GM21786 (cell line): ENCODE data around the gene C19orf67.
"Not testable (repeated sequence)": the region's sequence is repeated elsewhere in the genome, so short reads cannot be mapped to it uniquely, and the experiment has no call there.

Experiments
- ATAC-seq: cut with Tn5 transposase; IDR thresholded peaks from one replicate; pipeline ENCODE4 v1.9.1; 2021; ENCODE audit not compliant: unreplicated experiment

Gene C19orf67

DNA sequence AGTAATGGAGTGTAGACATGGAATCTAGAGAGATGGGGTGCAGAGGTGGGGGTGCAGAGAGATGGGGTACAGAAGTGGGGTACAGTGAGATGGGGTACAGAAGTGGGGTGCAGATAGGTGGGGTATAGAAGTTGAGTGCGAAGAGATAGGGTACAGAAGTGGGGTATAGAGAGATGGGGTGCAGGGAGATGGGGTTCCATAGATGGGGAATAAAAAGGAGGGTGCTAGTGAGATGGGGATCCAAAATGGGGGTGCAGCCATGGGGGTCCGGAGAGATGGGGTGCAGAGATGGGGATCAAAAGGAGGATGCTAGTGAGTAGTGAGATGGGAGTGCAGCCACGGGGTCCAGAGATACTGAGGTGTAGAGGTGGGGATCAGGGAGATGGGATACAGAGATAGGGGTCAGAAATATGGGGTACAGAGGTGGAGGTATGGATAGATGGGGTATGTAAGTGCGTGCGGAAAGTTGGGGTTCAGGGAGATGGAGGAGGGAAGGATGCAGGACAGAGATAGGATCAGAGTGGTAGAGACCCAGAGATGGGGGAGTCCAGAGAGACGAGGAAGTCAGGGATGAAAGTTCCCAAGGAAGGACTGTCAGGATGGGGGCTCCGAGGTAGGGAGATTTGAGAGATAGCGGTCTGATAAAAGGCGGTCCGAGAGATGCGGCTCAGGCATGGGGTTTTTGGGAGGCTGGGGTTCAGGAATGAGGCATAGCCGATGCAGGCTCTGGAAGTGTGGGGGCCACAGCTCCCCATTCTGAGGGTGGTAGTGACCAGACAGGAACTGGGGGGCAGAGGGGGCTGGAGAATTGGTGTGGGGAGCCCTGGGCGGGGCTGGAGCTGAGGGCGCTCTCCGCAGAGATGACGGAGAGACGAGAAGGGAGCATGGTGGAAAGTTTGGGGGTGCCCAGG lies 27.1 kb downstream of the C19orf67 start:
- ATAC-seq, result no peak

DNA sequence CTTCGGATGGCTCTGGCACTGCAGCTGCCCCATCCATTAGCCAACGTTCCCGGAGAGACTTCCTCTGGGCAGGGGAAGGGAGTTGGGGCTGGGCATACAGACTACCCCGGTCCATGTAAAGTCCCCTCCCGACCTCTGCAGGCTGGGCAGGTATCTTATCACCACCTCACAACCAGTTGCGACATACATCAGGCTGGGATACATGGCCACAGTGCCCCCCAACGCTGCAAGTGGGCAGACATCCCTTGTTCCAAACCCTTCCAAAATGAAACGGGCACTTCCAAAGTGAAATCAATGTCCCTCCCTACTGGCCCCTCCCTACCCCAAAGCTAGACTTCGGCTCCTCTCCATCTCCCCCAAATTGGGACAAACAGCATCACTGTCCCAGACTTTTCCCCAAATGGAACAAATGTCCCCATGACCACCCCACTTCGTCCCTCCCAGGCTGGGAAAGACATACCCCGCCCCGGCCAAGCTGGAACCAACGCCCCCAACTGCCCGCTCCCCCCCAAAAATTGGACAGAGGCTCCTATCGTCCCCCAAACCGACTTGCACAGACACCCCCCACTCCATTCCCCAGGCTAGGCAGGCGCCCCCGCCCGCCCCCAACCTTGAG lies 28.7 kb downstream of the C19orf67 start:
- no peak for ATAC-seq

DNA sequence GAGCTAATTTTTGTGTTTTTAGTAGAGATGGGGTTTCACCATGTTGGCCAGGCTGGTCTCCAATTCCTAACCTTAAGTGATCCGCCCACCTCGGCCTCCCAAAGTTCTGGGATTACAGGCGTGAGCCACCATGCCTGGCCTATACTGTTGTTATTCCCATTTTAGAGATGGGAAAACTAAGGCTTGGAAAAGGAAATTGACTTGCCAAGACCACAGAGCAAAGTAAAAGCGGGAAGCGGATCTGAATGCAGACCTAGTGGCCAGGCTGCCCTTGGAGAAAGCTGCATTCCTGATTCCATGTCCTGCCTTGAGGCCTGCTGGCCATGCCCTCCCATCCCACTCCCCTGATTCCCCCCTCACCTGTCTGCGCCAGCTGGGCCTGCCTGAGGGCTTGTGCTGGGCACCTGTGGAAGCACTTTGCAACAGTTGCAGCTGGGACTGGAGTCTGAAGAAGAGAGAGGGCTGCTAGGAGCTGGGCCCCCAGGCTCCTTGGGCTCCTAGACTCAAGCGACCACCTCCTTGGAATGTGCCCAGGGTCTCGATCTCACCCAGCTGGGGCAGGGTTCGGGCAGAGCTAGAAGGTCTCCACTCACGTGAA lies 29.4 kb downstream of the C19orf67 start:
- no peak for ATAC-seq

DNA sequence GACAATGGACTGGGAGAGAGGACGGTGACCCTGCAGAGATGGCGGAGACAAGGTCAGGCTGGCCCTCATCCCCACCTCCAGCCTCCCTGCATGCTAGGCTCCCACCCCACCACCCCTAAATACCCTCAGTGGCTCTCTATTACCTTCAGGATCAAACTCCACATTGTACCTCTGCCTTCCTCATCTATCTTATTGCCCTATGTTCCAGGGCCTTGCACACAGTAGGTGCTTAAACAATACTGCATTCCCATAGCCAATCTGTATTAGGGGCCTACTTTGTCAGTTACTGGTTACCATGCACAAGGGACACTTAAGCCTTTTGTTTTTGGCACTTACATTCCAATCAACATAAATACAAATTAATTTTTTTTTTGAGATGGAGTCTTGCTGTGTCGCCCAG lies 30.2 kb downstream of the C19orf67 start:
- ATAC-seq, result no peak

DNA sequence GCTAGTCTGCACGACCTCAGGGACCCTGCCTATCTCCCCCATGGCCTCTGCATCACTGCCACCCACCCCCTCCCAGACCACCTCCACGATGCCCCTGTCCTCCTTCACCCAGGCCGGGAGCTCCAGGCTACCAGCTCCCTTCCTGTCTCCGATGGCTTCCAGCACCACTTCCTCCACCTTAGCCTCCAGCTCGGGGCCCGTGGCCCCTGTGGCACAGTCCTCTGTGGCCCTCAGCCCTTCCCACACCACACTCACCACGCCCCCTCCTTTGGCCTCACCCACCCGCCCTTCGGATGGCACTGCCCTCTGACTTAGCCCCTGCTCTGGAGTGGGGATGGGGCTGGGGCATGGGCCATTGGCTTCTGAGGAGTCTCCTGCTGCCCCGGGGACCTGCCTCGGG lies 30.9 kb downstream of the C19orf67 start:
- no peak for ATAC-seq

DNA sequence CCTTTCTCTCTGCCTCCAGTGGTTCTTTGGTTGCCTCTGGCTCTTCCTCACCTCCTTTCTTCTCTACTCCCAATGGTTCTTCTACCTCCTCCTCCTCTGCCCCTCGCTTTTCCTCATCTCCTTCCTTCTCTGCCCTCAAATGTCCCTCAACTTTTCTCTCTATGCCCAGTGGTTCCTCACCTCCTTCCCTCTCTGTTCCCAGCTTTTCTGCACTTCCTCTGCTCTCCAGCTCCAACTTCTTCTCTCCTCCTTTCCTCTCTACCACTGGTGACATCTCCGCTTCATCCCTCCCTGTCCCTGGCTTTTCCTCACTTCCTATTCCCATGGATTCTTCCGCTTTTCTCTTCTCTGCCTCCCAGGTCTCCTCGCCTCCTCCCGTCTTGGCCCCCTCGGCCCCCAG lies 31.5 kb downstream of the C19orf67 start:
- ATAC-seq, result no peak

DNA sequence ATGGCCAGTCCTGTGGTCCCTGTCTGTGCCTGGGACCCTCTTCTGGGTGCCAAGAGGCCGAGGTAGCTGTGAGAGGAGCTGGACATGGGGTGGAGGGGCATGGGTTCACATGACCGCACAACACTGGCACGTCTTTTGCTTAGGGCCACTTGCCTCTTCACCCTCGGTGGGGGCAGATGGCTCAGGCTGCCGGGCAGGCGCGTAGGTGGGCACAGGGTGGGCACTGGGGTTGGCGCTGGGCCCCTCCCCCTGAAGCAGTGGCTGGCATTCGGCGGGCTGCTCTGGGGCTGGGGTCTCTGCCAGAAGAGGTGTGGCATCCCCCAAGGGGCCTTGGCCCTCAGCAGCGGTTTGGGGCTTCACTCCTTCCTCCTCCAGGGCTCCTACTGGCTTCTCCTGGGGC lies 32.1 kb downstream of the C19orf67 start:
- no peak for ATAC-seq

DNA sequence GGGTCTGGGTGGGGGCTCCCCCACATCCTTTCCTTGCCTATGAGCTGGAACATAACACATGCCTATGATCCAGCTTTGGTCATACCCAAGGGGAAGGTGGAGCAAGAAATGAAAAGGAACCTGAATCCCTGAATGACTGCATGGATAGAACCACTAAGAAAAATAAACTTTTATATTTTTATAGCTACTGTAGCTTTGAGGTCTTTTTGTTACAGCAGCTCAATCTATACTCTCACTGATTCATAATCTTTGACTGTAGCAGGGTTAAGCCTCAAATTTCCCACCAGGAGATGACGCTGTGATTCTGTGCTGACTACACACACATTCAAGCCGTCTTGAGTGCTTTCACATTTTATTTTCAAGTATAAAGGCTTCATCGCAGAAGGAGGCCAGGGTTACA lies 32.6 kb downstream of the C19orf67 start:
- no peak for ATAC-seq

DNA sequence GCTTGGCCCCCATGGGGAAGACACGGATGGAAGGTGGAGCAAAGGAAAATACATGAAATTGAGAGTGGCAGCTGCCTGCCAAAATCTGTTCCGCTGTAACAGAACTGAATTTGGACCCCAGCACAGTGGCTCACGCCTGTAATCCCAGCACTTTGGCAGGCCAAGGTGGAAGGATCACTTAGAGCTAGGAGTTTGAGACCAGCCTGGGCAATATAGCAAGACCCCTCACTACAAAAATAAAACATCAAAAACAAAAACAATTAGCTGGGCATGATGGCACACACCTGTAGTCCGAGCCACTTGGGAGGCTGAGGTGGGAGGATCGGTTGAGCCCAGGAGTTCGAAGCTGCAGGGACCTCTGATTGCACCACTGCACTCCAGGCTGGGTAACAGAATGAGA lies 33.1 kb downstream of the C19orf67 start:
- no peak for ATAC-seq

DNA sequence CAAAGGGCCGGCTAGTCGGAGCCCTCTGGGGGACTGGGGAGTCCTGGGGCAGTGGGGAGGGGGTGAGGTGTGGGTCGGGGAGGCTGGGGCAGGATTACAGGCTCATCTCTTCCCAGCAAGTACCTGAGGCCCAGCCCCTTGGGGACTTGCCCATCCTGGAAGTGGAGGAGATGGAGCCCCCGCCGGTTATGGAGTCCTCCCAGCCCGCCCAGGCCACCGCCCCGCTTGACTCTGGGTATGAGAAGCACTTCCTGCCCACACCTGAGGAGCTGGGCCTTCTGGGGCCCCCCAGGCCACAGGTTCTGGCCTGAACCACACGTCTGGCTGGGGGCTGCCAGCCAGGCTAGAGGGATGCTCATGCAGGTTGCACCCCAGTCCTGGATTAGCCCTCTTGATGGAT lies 33.6 kb downstream of the C19orf67 start:
- no peak for ATAC-seq

DNA sequence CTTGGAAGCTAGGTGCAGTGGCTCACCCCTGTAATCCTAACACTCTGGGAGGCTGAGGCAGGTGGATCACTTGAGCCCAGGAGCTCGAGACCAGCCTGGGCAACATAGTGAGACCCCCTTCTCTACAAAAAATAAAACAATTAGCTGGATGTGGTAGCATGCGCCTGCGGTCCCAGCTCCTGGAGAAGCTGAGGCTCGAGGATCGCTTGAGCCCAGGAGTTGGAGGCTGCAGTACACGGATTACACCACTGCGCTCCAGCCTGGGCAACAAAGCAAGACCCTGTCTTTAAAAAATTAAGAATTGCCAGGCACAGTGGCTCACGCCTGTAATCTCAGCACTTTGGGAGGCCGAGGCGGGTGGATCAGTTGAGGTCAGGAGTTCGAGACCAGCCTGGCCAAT lies 34.6 kb downstream of the C19orf67 start:
- not testable (repeated sequence) for ATAC-seq

DNA sequence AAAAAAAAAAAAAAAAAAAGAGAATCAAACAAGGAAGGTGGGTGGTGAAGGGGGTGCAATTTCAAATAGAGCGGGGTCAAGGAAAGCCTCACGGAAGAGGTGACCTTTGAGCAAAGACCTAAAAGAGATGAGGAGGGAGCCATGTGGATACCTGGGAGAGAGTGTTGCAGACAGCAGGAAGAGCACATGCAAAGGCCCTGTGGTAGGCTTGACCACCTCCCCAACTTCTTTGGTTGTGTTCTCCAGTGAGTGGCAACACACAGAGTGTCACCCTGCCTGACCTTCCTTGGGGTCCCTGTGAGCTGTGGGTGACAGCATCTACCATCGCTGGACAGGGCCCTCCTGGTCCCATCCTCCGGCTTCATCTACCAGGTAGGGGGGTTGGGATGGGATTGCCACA lies 35.1 kb downstream of the C19orf67 start:
- no peak for ATAC-seq

DNA sequence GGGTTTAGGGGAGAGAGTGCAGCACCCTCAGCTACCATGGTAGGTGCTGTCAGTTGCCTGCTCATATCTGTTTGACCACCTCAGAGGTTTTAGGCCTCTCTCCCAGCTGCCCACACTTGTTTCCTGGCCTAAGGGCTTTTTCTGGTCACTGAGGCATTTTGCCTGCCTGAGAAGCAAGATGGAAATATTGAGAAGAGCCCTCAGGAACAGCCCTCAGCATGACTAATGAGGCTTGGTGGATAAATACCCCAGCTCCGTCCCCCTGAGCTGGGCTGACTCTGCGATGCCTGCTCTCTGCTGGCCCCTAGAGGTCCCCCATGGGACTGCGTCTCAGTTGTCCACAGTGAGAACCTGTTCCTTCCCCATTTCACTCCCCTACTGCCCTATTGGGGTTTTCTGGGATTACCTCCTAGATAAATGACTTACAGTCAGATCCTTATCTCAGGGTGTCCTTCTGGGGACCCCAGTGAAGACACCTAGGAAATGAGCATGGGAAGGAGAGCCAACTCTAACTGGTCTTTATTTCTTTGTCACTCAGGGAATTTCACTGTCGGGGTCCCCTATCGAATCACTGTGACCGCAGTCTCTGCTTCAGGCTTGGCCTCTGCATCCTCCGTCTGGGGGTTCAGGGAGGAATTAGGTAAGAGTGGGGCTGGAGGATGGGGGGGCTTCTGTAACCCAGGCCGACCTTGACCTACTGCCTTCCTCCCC lies 37.0 kb downstream of the C19orf67 start:
- no peak for ATAC-seq

DNA sequence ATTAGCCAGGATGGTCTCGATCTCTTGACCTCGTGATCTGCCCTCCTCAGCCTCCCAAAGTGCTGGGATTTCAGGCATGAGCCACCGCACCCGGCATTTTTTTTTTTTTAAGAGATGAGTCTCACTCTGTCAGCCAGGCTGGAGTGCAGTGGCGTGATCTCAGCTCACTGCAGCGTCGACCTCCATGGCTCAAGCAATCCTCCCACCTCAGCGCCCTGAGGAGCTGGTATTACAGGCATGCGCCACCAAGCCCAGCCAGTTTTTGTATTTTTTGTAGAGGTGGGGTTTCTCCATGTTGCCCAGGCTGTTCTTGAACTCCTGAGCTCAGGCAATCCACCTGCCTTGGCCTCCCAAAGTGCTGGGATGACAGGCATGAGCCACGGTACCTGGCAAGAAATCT lies 37.7 kb downstream of the C19orf67 start:
- not testable (repeated sequence) for ATAC-seq

DNA sequence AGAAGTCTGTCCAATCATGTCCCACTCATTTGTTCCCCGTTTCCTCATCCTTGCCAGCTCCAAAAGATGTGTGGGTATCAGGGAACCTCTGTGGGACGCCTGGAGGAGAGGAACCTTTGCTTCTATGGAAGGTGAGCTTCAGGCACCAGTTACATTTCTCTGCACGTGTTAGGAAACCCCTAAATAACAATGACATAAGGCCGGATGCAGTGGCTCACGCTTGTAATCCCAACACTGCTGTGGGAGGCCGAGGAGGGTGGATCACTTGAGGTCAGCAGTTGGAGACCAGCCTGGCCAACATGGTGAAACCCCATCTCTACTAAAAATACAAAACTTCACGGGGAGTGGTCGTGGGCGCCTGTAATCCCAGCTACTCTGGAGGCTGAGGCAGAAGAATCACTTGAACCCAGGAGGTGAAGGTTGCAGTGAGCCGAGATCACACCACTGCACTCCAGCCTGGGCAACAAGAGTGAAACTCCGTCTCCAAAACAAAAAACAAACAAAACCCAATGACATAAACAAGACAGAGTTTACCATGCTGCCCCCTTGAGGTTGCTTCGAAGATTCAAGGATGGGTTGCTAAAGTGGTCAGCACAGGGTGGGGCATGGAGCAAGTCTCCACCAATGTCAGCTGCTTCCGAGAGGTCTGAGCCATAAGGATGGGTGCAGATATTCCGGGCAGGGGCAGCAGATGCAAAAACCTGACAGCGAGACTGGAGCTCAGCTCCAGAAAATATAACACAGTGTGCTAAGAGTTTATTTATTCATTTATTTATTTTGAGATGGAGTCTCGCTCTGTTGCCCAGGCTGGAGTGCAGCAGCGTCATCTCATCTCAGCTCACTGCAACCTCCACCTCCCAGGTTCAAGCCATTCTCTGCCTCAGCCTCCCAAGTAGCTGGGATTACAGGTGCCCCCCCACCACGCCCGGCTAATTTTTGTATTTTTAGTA lies 42.6 kb downstream of the C19orf67 start:
- ATAC-seq, result not testable (repeated sequence)

DNA sequence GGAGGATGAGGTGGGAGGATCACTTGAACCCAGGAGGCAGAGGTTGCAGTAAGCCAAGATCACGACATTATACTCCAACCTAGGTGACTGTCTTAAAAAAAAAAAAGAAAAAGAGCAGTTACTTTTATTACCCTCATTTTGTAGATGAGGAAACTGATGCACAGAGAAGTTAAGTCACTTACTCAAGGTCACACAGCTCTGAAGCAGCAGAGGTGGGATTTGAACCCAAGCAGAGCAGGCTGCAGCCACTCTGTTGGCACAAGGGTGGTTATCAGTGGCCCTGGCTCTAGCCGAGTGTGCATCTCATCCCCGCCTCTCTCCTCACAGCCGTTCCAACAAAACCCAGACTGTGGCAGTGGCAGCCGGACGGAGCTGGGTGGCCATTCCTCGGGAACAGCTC lies 46.4 kb downstream of the C19orf67 start:
- ATAC-seq, result no peak

DNA sequence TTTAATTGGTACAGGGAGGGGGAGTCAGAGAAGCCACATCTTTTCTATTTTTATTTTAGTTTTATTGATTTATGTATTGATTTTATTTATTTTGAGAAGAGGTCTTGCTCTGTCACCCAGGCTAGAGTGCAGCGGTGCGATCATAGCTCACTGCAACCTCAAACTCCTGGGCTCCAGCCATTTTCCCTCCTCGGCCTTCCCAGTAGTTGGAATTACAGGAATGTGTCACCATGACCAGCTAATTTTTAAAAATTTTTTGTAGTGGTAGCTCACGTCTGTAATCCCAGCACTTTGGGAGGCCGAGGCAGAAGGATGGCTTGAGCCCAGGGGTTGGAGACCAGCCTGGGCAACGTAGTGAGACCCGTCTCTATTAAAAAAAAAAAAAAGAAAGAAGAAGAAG lies 49.9 kb downstream of the C19orf67 start:
- no peak for ATAC-seq

DNA sequence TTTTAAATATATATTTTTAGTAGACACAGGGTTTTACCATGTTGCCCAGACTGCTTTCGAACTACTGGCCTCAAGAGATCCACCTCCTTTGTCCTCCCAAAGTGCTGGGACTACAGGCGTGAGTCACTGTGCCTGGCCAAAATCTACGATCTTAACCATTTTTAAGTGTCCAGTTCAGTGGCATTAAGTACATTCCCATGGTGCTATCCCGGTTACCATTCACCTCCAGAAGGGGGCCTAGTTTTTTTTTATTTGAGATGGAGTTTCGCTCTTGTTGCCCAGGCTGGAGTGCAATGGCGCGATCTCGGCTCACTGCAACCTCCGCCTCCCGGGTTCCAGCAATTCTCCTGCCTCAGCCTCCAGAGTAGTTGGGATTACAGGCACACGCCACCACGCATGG lies 50.4 kb downstream of the C19orf67 start:
- ATAC-seq, result not testable (repeated sequence)

DNA sequence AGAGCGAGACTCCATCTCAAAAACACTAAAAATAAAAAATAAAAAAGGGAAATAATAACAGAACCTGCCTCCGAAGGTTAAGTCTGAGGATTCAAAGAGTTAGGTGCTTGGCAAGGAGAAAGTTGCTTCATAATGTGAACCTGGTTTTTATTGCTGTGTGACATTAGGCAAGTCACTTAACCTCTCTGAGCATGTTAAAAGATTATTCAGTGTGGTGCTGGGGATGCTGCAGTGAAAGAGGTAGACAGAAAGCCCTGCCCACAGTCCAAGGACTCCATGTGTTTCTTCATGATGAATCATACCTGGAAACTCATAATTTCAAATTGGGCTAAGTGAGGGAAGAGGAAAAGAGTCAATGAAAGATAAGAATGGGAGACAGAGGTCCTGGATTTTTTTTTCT lies 51.6 kb downstream of the C19orf67 start:
- ATAC-seq, result no peak

DNA sequence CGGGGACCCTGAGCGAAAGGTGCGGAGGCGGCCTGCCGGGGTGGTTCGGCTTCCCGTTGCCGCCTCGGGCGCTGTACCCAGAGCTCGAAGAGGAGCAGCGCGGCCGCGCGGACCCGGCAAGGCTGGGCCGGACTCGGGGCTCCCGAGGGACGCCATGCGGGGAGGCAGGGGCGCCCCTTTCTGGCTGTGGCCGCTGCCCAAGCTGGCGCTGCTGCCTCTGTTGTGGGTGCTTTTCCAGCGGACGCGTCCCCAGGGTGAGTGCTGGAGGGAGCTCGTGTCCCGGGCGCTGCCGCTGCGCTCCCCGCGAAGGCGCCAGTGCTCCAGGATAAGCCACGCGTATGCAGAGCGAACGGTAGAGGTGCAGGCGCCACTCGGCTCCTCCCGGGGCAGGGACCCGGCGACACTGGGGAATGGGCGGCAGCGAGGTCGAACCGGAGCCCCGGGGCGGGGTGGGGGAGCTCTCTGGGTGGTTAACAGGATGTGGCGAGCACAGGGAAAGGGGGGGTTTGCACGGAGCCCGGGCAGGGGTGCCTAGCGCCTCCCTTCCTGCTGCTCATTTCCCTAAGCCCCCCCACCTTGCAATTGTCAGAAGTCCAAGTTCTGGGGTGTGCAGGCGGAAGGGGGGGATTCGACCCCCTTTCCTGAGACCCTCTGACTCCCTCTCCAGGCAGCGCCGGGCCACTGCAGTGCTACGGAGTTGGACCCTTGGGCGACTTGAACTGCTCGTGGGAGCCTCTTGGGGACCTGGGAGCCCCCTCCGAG lies 53.7 kb downstream of the C19orf67 start, which contains the start of gene IL27RA:
IL27RA (plus strand) TSS at position 44 of the 762 bp plus-strand sequence; CDS start at position 155, 111 bp downstream.
- no peak for ATAC-seq
